COLO668 (cell line): ENCODE results near the gene ITGBL1.

ENCODE experiments used
- DNase-seq: peaks from one replicate; lab custom pipeline; 2025; ENCODE audit not compliant: unreplicated experiment; lab: John Stamatoyannopoulos, UW

The ITGBL1 gene

DNA sequence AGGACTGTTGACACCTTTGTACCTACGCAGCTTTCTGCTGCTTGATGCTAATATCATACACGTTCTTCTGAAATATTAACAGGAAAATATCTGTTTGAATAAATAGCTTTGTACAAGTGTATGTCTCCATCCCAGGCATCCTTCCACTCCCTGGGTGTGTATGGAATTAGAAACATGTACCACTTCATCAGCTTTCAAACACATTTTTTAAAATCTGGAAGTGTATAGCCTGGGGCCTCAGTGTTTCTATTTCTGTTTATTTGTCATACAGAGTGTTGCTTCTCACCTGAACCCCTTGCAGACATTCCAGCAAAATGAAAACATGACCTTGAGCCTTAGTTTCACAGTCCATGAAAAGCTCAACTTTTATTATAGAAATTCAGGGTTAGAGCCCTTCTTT lies 168.6 kb downstream of the ITGBL1 start:
- DNase-seq = no peak

DNA sequence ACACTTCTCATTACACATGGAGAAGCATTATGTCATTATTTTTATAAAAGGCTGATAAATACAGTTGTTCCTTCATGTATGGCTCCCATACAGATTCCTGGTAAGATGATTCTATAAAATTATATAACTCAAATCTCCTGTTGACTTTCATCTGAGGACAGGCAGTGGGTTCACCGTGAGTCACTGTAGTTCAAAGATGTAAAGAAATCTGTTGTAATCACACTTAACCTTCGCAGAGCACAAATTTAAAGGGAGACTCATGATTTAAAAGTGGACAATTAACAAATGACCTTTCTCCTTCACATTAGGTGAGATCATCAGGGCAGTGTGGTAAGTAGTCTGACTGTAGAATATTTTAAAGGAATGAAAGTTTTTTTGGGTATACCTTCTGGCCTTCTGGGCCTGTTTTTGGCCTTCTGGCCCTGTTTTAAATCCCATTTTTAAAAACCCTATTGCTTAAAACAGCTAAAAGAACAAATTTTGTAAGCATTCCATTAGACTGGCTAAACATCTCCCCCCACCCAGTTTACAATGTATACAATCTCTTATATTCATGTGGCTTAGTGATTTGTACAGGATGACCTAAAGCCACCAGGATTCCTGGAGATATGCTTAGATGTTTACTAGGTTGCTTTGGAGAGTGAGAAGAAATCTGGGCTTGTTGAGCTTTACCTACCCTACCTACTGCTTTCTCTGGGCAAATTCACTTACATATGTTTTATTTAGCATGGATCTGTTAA lies 171.2 kb downstream of the ITGBL1 start:
- no peak for DNase-seq

GRCh38 chr13:101624210-101624922 lies 171.9 kb downstream of the ITGBL1 start:
- no peak for DNase-seq

DNA sequence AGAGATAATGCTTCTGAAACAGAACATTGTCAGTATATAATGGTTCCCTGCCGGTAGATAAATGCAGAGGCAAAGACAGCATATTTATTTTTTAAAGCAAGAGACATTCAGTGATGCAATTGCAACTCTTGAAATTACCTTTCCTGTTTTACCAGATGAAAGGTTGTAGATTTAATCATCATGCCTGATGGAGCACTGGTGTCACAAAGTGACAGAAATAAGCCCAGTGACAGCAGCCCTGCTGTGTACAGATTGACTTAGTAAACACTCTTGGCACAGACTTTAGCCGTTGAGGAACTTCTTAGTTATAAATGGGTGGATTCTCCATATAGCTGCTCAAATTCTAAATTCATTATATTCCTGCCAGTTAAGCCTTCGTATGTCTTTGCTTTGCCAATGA lies 172.5 kb downstream of the ITGBL1 start:
- no peak for DNase-seq

DNA sequence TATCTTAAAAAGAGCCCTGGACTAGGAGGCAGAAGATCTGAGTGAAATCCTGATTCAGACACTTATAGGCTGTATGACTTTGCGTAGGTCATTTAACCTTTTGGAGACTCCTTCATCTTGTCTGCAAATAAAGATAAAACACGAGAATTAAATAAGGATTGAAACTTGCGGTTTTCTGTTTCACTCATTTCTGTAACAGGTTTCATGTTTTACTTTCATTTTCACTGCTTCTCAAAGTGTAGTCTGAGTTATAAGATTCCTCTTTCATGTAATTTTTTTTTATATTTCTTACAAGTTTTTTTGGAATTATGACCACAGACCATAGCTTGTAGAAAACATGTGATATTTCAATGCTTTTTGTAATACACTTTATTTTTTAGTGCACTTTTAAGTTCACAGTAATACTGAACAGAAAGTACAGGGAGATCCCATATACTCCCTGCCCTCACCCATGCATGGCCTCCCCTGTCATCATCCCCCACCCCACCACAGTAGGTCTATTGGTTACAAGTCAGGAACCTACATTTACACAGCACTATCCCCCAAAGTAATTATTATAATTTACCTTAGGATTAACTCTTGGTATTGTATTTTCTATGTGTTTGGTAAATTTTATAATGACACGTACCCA lies 174.6 kb downstream of the ITGBL1 start:
- no peak for DNase-seq

- DNase-seq = no peak
Measured at GRCh38 chr13:101627556-101627943, 175.1 kb downstream of the ITGBL1 start.

DNA sequence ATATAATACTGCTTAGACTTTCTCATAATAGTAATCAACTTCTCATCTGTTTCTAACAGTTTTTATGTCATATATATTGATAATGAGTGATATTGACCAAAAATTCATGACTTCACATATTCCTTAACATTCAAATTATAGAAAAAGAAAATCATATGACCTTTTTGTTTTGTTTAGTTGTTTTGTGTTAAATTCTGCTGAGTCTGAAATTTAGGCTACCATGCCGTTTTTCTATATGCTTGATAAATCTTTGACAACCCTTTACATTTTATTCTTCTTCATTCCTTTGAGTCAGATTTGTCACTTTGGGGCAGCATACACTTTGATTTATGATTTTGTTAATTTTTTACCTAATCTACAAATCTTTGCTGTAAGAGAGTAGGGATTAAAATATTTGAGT lies 176.4 kb downstream of the ITGBL1 start:
- DNase-seq = no peak

DNA sequence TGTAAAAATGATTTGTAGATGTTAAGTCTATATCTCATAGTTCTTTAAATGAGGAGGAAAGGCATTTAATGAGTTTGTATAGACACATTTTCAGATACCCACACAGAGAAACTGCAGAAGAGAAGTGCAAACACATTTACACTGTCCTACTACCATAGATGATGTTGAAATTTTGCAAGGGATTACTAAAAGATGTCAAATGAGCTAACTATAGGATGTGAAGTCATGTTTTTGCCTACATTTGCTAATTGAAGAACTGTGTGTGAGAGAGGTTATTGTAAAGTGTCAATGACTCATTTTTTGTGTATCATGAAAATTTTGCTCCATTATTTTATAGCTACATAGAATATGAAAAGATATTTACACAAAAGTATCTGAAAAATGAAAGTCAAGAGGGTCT lies 178.9 kb downstream of the ITGBL1 start:
- DNase-seq = no peak

DNA sequence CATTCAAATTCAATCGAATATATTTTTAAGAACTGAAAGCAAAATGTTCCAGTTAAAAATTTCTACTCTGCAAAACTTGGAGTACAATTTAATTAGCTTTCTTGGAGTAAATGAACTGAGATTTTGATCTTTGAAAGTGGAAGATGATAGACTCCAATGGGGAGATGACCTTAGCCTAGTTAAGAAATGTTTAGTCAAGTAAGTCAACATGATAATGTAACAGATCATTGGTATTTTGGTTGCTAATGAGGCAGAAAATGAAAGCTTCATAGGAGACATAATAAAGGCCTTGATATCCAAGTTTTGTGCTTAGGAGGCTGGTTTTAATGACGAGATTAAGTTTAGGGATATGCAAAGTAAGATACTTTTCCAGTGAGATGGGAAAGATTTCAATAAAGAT lies 181.7 kb downstream of the ITGBL1 start:
- no peak for DNase-seq

DNA sequence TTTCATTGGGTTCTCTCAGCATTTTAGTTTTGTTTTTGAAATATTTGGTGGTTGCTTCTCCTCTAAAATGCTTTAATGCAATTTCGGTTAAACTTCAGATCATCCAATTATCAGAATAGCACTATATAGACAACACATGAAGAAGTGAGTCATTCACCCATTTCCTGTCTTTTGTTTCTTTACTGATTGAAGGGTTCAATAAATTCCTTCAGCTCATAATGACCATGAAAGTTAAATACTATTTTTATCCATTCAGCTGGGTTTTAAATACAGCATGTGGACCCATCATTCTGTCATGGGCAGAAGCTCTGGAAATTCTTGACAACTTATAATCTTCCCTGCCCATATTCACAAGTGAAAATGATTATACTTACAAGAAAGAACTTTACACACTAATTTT lies 187.2 kb downstream of the ITGBL1 start:
- no peak for DNase-seq

GRCh38 chr13:101640788-101641400 lies 188.4 kb downstream of the ITGBL1 start:
- DNase-seq = no peak

GRCh38 chr13:101645871-101646270 lies 193.4 kb downstream of the ITGBL1 start:
- no peak for DNase-seq

DNA sequence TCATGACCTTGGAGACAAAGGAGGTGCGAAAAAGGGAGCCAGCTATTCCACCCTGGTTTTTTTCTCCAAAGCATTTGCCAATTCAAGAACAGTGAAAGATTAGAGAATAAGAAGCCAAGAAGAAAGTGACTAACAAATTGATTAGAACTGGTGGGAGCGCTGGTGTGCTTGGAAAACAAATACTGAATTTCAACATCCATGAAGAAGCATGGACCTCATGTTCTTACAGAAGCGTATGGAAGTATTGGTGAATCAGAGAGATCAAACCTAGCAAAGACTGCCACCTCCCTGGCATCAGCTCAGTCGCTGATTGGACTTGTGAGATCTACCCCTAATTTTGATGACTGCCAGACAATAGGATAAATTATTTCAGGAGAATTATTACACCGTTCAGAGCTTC lies 195.3 kb downstream of the ITGBL1 start:
- no peak for DNase-seq

DNA sequence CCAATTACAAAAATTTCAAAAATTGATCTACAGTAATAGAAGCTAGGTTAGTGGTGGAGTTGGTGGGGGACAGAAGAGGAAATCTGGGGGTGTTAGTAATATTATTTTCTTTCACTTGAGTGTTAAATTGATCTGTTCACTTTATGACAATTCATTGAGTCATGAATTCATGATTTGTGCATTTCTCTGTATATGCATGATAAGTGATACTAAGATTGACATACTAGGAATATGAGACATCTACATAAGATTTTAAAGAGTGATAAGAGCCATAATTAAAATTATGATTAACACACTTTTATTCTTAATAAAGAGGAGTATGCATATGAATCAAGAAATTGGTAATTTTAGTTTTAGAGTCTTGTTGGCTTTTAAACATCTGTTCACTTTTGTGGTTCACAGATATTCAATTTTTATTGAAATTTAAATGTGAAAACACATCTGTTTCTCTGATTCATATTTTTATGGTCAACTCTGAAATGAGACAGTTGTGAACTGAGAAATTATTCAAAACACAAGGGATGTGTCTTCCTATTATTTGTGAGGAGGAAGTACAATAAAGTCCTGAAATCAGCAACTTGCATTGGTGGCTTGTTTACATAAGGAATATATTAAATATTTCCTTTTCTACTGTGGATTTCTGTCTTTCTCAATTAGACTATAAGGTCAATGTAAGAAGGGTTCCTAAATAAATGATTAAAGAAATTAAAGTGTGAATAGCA lies 196.5 kb downstream of the ITGBL1 start:
- no peak for DNase-seq

DNA sequence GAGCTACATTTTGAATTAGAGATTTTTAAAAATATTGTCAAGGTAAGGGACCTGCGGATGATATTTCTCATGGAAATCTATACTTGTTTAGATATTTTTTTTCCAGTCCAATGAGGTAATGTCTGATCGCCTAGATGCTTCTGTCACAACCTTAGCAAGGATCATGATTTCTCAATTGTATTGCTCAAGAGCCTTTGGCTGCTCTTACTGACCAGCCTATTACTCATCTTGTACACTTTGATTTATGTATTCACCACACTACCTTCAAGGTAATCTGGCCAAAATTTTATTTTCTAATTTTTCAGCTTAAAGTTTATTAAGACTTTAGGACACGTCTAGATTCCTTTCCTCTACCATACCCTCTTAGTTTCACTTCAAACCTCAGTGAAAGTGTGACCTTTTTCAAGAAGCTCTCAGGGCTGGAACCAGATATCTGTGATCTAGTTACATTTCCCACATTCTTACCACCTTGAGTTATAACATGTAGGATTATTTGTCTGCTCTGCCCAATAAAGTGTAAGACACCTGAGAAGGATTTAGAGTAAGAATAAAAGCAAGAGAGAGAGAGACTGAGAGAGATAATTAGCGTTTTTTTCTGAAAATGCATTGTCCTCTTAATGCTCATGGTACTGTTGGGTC lies 197.1 kb downstream of the ITGBL1 start:
- DNase-seq = no peak

- DNase-seq = no peak
Measured at GRCh38 chr13:101654883-101655282, 202.4 kb downstream of the ITGBL1 start.

DNA sequence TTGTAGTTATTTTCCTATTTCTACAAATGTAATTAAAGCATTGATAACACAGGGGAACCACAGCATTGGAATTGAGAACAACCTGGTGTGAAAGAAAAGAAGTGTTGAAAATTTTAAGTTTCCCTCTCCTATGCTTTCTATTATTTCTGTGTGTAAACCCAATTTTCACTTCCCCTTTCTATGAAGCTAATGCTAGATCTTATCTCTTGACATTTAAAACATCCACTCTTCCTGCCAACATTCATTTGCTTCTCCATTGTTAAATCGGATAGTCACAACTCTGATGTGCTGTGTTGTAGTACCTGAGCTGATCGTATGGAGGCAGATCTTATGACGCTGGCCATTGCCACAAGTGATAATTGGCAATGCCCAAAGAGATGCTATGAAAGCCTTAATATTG lies 203.0 kb downstream of the ITGBL1 start:
- DNase-seq = no peak

DNA sequence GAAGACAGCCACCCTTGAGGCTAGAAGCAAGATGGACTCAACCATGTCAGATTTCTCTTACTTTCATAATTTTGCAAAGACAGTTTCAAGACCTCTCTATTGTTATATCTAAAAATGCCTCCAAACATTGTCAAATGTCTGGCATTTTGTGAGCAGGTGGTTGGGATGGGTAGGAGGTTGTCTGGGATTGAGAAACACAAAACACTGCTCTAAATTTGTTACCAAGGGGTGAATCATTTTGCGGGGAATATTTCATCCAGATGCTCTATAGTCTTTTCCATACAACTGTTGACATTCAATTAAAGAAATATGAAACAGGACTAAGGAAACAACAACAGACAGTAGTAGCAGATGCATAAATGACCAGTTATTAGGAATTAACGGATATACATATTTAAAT lies 208.2 kb downstream of the ITGBL1 start:
- no peak for DNase-seq

DNA sequence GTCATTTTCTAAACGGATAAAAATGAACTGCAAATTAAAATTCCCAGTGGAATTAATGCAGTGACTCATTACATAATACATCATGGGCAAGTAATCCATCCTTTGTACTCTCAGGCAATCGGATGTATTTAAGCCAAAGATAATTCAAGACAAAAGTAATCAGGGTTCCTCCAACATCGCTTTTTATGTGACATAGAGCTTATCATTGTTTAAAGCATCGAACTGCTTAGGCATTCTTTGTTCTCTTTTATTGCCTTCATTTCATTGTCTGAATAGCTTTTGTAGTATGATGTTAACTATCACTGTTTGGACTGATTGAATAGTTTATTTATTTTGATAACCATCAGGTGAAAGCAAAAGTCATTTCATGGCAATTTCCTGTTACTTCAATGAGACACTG lies 209.4 kb downstream of the ITGBL1 start:
- DNase-seq = no peak

DNA sequence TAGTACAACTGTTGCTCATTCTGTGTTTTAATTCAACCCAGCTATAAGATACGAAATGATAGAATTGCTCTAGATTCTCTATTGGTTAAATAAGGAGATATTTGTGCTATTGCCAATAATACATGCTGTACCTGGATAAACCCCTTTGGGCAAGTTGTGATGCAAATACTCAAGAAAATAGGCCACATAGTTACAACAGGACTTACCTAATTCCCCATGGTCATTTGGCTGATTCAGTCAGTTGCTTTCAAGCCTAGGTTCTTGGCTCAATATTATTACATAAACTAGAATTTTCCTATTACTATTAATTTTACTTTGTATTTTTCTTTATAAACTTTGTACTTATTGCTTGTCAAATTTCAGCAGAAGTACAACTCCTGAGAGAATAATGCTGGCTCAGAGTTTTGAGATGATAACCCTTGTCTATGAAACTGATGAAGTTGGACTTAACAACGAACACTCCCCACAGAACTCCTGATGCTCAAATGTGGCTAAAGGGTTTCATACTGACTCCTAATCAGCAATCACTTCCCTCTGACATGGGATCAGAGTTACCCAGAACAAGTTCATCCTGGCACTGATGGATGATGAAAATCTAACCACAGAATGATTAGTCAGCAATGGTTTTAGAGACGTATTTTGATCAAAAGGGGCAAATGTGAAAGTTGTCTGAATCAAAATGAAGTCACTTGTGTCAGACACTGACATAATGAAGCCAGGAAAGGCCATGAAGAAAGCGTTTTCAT lies 221.1 kb downstream of the ITGBL1 start:
- DNase-seq = no peak
